ENCODE measurements around the gene IL1RAPL1.

DNA sequence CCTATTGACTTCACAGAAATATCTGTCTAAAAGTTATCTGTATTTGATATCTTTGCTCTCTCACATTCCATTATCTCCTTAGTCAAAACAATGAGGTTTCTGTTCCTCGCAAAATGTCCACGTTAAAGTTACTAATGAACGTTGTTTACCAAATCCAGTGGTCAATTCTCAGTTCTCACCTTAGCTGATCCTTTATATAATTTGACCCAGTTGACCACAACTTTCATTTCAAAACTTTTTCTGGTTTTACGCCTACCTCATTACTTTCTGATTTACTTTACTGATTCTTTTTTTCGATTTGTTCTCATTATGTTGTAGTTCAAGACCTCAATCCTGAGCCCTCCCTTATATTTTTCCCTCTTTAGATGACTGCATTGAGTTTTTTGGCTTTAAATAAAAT lies 186.6 kb downstream of the IL1RAPL1 start:
- TF ChIP-seq CTCF (IDR thresholded peaks at IDR 0.05) (no peak), CHD2 (IDR thresholded peaks at IDR 0.05; ENCODE audit: low read length, partially characterized antibody) (no peak), RCOR1 (IDR thresholded peaks at IDR 0.05; ENCODE audit: low read length) (no peak), TEAD4 (IDR thresholded peaks at IDR 0.05; ENCODE audit: borderline replicate concordance, insufficient read depth) (no peak), RAD21 (IDR thresholded peaks at IDR 0.05; ENCODE audit: low read length) (no peak), EZH2phosphoT487 (IDR thresholded peaks at IDR 0.05; ENCODE audit: borderline replicate concordance, low read depth) (no peak), GABPA (IDR thresholded peaks at IDR 0.05; ENCODE audit: low read depth) (no peak), YY1 (IDR thresholded peaks at IDR 0.05; ENCODE audit: low read depth) (no peak)

Measured in SK-N-SH (cell line).